Ovary (tissue), 3 donors: ENCODE data around the gene FTO.

Experiments
- EP300 ChIP-seq: sonication (generic); formaldehyde crosslinking; IDR thresholded peaks from one replicate; pipeline ENCODE4 v1.6.1; 2017; ENCODE audit warnings: antibody characterized with exemption
- POLR2A ChIP-seq: fragments of 450-650 bp; IDR thresholded peaks from one replicate; pipeline ENCODE4 v1.6.1; 2017; ENCODE audit warnings: antibody characterized with exemption, mild to moderate bottlenecking, moderate library complexity
- TF ChIP-seq, protein P1 (sequence below), 3 donors: fragments of 450-650 bp in 2 of 3; fragments of 200-600 bp in 1 of 3; IDR thresholded peaks; one replicate each; pipeline versions ENCODE4 v1.5.1 to v1.8.0; 2016 to 2022; ENCODE audit warnings: antibody characterized with exemption in 3 of 3, mild to moderate bottlenecking in 1 of 3
- donor health status: DM: no; HTN: no; CAD: no.

DNA sequence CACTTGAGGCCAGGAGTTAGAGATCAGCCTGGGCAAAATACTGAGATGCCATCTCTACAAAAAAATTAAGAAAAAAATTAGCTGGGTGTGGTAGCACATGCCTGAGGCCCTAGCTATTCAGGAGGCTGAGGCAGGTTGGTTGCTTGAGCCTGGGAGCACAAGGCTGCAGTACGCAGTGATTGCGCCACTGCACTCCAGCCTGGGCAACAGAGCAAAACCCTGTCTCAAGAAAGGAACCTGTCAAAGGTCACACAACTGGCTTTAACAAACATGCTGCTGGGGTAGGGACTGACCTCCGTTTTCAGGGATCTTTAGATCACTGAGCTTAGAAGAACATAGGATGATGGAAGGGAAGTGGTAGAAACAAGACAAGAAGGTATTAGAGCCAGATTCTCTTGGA lies 487.6 kb downstream of the FTO start:
- TF ChIP-seq POLR2A, result no peak
- TF ChIP-seq EP300, result no peak
- TF ChIP-seq, protein P1, sequence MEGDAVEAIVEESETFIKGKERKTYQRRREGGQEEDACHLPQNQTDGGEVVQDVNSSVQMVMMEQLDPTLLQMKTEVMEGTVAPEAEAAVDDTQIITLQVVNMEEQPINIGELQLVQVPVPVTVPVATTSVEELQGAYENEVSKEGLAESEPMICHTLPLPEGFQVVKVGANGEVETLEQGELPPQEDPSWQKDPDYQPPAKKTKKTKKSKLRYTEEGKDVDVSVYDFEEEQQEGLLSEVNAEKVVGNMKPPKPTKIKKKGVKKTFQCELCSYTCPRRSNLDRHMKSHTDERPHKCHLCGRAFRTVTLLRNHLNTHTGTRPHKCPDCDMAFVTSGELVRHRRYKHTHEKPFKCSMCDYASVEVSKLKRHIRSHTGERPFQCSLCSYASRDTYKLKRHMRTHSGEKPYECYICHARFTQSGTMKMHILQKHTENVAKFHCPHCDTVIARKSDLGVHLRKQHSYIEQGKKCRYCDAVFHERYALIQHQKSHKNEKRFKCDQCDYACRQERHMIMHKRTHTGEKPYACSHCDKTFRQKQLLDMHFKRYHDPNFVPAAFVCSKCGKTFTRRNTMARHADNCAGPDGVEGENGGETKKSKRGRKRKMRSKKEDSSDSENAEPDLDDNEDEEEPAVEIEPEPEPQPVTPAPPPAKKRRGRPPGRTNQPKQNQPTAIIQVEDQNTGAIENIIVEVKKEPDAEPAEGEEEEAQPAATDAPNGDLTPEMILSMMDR (IDR thresholded peaks at IDR 0.05), result no peak
